COLO668 (cell line): ENCODE measurements around the gene HNRNPA0.
A peak's percentile ranks its signal among the peaks of the same experiment; 100 is the strongest.

Experiments used
- DNase-seq: peaks from one replicate; lab custom pipeline; 2025; ENCODE audit not compliant: unreplicated experiment; lab: John Stamatoyannopoulos, UW

HNRNPA0 gene

DNA sequence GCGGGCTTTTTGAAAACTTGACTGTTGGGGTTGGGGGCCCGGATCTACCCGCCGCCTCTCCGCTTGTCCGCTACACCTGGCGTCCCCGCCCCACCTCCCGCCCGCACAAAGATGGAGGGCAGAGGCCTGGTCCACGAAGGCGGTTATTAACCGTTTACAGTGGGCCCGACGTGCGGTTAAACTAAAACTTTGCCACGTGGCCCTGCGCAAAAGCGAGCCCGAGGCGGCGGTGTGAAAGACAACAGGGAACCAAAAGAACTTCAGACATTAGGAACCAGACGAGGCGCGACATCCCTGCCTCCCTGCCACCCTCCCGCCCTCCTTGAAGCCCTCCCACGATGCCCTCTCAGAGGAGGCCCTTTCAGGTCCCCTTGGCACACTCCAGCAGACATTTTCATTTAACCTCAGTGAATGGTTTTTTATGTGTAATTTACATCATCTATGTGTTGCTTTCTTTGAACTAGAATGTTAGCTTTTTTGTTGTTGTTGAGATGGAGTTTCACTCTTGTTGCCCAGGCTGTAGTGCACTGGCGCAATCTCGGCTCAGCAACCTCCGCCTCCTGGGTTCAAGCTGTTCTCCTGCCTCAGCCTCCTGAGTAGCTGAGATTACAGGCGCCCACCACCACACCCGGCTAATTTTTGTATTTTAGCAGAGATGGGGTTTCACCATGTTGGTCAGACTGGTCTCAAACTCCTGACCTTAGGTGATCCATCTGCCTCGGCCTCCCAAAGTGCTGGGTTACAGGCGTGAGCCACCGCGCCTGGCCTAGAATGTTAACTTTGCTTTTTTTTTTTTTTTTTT, 999 bp upstream of the HNRNPA0 start:
- no peak for DNase-seq

DNA sequence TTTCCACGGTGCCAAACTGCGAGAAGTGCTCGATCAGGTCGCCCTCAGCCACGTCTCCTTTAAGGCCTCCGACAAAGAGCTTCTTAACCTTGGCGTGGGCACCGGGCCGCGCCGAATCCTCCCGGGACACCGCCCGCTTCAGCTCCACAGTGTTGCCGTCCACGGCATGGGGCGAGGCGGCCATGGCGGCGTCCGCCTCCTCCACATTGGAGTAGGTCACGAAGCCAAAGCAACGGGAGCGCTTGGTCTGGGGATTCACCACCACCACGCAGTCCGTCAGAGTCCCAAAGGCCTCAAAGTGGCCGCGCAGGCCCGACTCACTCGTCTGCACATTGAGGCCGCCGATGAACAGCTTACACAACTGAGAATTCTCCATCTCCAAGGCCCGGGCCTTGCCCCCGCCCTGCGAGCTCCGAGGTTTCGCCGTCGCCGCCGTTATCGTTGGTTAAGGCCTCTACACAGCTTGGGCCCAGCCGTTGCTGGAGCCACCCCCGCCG, 424 bp downstream of the HNRNPA0 start:
- peak; percentile 61 for DNase-seq

- peak; percentile 30 for DNase-seq
Observed at GRCh38 chr5:137752905-137753690, 1.1 kb downstream of the HNRNPA0 start.

DNA sequence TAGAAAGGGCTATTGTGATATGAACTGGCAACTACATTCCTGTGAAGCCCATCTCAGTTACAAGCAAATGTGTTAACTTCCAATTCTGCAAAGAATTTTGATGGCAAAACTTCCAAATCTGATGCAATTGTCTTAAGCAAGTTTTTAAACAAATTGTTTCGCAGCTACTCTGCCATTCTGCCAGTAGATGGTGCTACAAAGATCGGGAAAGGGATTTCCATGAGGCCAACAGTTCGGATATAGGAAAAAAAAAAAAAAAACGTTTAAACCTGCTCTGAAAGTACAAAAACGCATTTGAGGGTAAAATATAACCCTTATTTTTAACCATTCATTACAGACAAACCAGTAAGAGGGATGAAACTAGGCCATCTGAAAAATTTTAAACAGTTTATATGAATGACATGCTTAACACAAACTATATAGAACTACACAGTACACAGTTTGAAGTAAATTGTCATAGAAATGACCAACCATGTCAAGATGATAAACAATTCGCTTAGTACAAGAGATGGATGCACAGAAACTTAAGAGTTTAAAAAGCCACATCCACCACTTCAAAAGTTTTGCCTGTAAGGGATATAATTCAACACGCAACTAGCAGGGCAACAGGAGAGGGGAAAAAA, 2.2 kb downstream of the HNRNPA0 start:
- DNase-seq: peak; percentile 6

DNA sequence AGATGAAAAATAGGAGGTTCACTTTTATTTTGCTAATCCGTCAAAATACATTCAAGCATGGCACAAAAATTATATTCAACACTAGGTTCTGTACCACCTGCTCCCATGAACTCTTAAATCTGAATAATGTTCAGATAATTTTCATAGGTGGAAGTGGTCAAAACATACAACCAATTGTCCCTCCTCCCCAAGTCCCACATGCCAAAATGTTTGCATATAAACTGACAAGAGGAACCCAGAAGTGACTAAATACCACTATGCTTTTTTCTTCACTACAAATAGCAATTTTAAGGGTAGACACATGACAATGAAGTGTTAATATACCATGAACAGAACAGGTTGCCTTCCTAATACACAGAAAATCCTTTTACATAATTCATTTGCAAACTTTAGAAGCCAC, 3.7 kb downstream of the HNRNPA0 start:
- DNase-seq: no peak

GRCh38 chr5:137747848-137748247, 6.3 kb downstream of the HNRNPA0 start:
- no peak for DNase-seq

GRCh38 chr5:137743031-137743640, 11.0 kb downstream of the HNRNPA0 start:
- peak; percentile 32 for DNase-seq

DNA sequence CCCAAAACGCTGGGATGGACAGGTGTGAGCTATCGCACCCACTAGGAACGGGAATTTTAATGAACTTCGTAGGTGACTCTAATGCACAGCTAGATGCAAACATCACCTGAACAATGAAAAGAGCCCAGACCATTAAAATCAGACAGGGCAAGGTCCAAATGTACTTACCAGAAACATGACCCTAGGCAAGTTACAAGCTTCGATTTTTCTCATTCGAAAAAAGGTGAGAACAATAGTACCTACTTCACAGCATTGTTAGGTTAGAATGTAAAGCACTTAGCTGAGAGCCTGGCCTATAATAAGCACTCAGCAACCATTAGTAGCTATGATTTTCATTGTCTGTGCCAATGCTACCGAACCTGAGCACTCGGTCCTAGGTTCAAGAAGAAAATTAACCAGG, 12.4 kb downstream of the HNRNPA0 start:
- DNase-seq: peak; percentile 63

GRCh38 chr5:137739737-137740136, 14.4 kb downstream of the HNRNPA0 start:
- DNase-seq: no peak

GRCh38 chr5:137738947-137739346, 15.2 kb downstream of the HNRNPA0 start:
- no peak for DNase-seq

DNA sequence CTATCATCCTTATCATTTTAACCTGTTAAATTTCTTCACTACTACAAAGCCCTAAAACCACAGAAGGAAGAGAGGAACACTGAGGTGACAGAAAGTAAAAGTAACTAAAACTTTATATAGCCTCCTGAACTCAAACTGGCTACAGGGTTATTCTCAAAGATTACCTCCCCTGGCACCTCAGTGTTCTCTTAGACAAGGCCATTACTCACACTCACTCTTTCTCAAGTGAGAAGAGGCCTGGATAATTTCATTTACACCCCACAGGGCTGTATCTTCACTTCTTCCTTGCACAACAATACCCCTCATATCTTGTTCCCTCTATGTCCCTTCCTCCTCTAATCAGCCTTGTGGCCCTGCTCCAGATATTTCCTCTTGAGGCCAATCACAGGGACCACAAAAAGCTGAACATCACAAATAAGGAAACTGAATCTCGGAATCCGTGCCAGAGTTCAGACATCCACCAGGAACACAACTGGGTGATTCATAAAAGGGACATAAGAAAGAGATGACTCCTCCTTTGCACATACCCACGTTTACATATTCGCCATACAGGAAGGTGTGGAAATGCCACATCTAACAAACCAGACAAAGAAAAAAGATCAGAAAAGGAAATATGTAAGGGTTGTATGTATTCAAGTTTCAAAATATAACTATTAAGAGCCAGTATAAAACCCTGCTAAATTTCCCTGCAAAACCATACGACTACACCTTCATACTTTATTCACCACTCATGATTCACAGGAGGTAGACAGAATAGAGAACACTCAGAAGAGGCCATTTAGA, 16.6 kb downstream of the HNRNPA0 start:
- no peak for DNase-seq

- DNase-seq: no peak
Observed at GRCh38 chr5:137736496-137736895, 17.7 kb downstream of the HNRNPA0 start.

DNA sequence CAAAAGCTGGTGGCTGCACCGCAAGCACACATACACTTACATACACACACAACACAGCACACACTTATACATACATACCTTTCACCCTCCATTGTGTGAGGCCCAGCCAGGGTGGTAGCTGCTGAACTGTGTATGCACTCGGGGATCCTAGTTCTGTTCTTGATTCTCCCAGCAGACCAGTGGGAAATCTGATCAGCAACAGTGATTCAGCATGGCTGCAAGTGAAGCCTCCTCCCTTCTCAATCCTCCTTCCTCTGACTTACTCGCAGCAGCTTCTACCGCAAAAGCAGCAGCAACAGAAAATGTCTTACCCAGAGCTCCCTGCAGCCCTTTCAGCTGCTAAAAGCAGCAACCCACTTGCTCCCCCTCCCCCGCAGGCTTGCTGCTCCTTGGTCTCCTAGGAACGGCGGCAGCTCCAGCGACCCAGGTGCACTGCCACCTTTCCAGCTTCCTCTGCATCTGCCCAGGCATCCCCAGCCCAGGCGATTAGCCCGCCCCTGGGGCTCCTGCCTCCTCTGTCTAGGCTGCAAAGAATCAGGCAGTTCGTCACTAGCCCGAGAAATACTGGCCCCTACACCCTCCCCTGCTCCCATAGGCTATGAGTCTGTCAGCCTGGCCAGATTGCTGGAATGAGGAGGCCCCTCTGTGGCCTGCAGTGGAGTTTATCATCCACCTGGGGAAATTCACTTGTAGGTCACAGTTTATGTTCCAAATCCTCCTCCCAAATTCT, 18.4 kb downstream of the HNRNPA0 start, which contains the start of gene KLHL3:
Gene KLHL3, minus strand, starts transcription at position 535 of the 730 bp plus-strand sequence. Its CDS starts 443 bp downstream, at position 92.
- DNase-seq: peak; percentile 65

DNA sequence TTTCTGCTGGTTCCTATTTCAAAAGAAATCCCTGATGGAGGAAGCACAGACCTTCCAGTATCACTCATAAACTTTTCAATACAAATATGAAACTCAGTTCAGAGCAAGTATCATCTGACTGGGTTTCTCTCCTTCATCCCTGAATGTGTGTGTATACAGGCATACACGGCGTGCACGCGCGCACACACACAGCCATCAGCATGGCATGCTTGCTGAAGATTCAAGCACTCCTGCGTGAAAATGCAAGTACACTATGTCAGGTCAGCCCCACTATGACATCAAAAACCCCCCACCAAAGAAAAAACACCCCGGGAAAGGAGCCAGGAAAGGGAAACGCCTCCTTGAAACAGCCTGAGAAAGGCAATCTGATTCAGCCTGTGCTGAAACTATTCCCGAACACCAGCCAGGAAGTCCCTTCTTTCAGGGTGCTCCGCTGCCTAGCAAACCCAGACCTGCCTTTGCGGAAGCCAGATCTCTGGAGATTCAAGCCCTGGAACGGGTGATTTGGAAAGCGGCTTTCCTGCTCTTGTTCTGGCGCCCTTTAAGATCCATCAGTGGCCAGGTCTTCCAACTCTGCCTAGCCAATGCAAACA, 19.1 kb downstream of the HNRNPA0 start:
- peak; percentile 40 for DNase-seq

DNA sequence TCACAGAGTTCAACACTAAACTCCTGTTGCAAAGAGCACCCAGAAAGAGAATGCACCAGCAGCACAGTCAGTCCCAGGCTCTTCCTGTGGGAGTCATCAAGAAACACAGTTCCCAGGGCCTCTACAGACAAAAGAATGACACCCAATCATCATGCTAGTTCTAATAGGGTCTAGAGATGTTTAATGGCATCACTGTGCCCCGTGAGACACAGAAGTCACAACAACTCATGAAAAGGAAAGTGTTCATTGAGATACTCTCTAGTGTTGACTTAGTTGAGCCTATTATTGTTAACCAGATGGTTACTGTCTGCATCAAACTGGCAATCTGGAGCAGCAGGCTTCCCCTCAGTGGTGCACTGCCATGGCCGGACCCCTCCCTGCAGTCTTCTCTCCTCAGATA, 19.8 kb downstream of the HNRNPA0 start:
- peak; percentile 22 for DNase-seq

DNA sequence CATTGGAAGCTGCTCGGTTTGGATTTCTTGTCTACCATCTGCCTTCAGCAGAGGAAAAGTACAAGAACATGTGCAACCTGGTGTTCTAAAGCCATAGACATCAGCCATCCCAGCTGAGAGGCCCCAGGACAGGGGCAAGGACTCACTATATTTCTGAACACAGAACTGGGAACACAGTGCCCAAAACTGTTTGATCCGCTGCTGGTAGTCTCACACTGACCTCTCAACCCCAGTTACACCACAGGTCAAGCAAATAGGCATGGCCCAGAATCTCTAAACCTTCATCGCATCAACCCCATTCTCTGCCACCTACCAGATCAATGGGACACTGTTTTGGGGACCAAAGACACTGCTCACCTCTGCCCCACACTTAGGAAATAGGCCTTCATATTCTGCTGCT, 20.2 kb downstream of the HNRNPA0 start:
- no peak for DNase-seq

- no peak for DNase-seq
Observed at GRCh38 chr5:137733006-137733405, 21.2 kb downstream of the HNRNPA0 start.

GRCh38 chr5:137731176-137731575, 23.0 kb downstream of the HNRNPA0 start:
- no peak for DNase-seq

GRCh38 chr5:137730336-137730735, 23.8 kb downstream of the HNRNPA0 start:
- no peak for DNase-seq
